HL-60/S4 treated with phorbol 12-myristate 13-acetate at 8.2 ng/mL for 4 days and 3 days (cell line): ENCODE measurements around the gene ITPRID2.

Experiments used
- in situ Hi-C: fragments of 300-500 bp; cut with MboI; formaldehyde crosslinking; loops from 2 replicates; pipeline ENCODE4 v1.15.0; 2022; ENCODE audit warnings: low sequenced_read_pairs

Gene ITPRID2

DNA sequence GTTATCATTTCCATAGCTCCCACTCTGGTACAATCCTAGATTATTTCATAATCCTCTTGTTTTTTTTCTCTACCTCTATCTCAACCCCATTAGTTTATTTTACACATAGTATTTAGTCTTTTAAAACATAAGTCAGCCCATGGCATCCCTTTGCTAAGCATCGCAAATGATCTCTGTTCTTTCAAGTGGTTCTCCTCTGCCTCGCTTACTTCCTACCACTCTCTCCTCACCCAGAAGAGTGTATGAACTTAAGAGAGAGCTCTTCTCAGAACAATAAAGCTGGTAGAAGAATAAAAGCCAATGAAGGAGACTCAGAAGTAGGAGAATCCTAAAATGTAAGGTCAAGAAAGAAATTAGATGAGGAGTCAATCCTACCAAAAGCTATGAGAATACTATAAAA is 12.2 kb upstream of the ITPRID2 start:
- in situ Hi-C loops: no loop called here

GRCh38 chr2:181882246-181883020 is 9.1 kb upstream of the ITPRID2 start:
- in situ Hi-C loops: no loop called here

GRCh38 chr2:181884601-181885000 is 6.9 kb upstream of the ITPRID2 start:
- in situ Hi-C loops: no loop called here

DNA sequence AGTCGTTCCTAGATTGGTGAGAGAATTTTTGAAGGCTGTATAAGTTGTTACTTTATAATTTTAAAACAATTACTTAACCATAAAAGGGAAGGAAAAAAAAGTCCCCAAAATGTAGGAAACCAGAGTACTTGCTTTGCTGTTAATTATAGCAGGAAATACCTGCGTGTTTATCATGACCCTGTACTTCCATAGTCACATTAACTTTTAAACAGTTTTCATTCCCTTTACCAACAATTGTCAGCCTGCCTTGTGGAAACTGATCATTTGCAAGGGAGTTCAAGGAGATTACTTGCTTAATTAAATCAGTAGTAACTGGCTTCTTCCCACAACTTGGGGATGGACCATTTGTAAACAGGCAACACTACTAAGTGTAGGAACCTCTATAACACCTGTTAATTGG is 6.4 kb upstream of the ITPRID2 start:
- in situ Hi-C loops: no loop called here

DNA sequence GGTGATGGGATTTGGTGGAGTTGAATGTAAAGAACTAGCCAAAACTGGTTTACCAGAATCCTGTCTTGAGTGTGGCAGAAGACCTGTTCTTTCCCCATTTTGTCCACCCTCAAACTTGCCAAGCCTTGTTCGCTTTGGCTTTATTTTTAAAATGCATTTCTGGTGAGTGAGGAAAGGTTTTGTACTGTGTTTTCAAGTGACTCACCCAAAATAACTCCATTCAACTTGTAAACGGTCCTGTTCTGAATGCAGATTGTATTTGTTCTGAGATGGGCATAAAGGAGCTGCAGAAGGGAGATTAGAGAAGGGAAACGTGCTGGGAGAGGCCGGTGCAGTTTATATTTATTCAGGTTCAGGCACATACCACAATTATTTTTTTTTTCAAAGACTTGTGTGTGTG is 5.3 kb upstream of the ITPRID2 start:
- in situ Hi-C loops: no loop called here

DNA sequence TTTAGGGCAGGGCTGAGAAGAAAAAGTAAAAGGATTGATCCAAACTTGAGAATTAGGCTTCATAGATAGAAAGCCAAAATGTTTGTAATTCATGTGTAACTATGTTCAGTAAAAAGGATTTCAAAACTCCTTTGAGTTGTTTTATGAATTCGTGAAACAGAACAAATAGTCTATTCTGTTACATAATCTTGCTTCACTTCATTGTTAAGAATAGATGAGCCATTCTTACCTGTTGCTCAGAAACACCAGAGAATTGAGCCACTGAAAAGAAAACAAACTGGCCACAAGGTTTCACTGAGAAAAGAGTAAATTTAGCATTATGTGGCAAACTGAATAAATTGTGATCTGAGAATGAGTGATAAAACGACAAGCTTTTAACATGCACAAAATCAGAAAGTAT is 4.5 kb upstream of the ITPRID2 start:
- in situ Hi-C loops: no loop called here

DNA sequence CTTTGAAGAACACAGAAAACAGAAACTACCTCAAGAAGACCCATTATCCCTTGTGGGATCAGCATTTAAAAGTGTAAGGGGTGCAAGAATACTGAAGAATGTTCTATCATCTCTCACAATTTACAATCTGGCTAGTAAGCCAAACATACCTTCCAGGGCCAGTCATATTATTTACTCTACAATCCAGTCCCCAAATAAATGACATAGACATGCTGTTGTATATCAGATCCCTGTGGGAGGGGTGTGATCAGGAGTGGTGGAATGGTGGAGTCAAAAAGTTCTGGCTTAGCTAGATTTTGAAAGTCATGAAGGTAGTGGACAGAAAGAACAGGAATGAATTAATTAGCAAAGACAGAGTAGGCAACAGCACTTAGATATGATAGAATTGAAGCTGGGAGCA is 1.8 kb upstream of the ITPRID2 start:
- in situ Hi-C loops: no loop called here

- in situ Hi-C loops: no loop called here
These were observed 1.3 kb upstream of the ITPRID2 start for GRCh38 chr2:181890271-181890670.

GRCh38 chr2:181891966-181892798 is 652 bp downstream of the ITPRID2 start:
- in situ Hi-C loops: no loop called here

DNA sequence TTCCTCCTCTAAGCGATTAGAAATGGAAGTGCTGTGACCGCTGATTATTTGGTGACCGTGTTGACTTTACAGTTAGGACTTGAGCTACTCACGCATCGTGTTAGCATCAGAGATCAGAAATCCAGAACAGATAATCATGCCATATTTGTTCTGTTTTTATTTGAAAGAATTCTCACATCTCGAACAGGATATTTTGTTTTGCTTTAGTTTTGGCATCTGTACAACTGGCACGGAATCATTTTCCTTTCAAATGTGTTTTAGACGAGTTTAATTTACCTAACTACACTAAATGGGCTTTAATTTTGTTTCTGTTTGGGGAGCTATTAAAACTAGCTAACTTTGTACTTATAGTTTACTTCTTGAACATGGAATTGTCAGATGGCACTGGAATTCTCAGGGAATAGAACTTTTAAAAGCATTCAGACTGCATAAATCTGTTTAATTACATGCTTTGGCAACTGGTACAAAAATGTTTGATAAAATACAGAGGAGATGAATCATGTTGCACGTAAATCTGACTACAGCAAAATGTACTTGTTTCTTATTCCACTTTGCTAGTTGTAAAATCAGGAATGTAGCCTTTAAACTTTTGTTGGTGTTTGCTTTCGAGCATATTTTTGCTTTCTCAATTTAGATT is 1.4 kb downstream of the ITPRID2 start:
- in situ Hi-C loops: no loop called here

DNA sequence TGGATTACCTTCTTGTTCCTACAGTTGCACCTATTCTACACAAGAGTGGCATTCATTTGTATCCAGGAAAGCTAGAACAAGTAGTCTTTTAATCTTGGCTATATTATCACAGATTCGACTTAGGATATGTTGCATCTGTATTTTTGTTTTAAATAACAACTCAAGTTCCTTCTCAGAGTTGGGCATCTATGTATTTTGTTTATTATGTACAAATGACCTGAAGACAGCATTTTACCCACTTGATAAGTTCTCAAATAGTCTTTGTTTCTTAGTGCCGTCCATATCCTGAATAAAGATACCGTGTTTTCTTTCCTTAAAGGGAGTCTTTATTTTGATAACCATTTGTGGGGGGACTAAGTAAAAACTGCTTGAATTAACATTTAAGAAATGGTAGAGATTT is 2.9 kb downstream of the ITPRID2 start:
- in situ Hi-C loops: no loop called here

- in situ Hi-C loops: no loop called here
These were observed 4.3 kb downstream of the ITPRID2 start for GRCh38 chr2:181895818-181896217.

DNA sequence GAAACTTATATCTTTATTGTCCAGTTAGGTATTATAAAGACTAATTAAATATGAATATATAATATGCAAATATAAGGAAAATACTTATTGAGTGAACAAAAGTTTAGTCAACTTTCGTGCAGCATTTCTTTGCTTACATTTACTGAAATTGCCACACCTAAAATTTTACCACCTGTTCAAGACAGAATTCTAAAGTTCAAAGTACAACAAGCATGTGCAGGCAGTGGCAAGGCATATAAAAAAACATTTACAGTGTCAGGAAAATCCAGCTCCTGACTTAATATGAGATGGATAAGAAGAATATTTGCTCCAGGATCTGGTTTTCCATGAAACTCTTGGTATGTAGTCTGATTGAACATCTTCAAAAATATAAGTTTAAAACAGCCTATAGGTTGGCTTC is 4.8 kb downstream of the ITPRID2 start:
- in situ Hi-C loops: no loop called here

GRCh38 chr2:181900007-181900651 is 8.6 kb downstream of the ITPRID2 start:
- in situ Hi-C loops: no loop called here

GRCh38 chr2:181902625-181903024 is 11.1 kb downstream of the ITPRID2 start:
- in situ Hi-C loops: no loop called here

DNA sequence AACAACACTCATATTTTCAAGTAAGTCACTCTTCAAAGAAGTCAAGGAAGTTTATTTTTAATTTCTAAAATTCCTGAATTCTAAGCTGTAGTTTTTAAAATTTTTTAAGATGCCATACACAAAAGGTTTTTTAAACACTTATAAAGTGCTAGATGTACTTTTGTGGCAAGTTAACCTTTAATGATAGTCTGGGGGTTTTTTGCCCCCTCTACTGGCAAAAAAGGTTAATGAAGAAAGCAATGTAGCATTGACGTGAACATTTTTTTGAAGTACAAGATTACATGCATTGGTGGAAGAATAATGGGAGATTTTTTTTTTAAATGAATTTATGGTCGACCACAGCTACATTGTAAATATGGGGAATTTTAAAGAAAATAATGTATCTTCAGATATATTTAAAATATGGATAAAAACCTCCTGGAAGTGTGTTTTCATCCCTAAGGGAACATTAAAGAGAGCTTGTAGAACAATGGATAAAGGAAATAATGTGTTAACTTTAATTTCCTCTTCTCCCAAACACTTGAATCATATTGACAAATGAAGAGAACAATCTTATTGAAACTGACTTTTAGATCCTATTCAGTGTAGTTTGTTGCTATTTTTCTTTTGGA is 12.6 kb downstream of the ITPRID2 start:
- in situ Hi-C loops: no loop called here

- in situ Hi-C loops: no loop called here
These were observed 15.5 kb downstream of the ITPRID2 start for GRCh38 chr2:181907057-181907456.

- in situ Hi-C loops: no loop called here
These were observed 16.1 kb downstream of the ITPRID2 start for GRCh38 chr2:181907635-181908034.

DNA sequence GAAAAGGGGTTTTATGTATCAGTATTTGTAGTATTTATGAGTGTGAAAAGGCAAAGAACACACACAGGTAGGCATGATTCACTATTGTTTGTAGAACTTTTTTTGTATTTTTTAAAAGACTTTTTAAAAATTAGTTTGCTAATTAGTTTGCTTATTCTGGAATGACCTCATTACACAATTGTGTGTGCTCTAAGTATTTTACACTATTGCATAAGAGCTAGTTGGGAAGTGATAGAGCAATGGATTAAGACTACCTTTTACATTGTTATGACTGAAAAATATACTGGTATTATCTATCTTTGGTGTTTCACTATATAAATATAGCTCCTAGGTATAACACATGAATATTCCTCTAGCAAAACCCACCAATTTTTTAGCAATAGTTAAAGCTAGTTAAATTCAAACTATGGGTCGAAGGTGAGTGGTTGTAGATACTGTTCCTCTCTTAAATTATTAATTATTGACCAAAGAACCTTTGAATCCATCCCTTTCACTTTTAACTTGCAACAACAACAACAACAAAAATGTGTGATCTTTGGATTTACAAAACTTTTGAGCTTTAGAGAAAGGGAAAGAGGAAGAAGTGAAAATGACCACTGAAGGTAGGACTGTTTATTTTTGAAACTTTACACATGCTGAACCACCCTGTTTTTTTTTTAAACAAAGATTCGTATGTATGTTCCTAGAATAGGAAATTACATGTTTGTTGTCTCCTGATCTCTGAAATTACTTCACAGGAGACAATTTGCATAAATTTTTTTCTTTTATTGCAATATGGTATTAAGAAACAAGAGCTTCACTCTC is 18.7 kb downstream of the ITPRID2 start:
- in situ Hi-C loops: no loop called here

GRCh38 chr2:181911830-181912229 is 20.3 kb downstream of the ITPRID2 start:
- in situ Hi-C loops: no loop called here
